ENCODE data around the gene RTBDN.
A peak's percentile ranks its signal among the peaks of the same experiment; 100 is the strongest.
"Not testable (repeated sequence)": the region's sequence is repeated elsewhere in the genome, so short reads cannot be mapped to it uniquely, and the experiment has no call there.

Gene RTBDN

DNA sequence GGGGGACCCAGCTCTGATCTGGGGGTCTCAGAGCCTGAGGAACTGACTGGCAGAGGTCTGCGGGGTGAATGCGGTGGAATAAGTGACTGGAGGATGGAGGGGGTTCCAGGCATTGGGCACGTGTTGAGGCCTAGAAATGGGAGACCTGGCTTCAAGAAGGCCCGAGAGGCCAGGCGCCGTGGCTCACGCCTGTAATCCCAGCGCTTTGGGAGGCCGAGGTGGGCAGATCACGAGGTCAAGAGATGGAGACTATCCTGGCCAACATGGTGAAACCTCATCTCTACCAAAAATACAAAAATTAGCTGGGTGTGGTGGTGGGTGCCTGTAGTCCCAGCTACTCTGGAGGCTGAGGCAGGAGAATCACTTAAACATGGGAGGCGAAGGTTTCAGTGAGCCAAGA, 16.6 kb downstream of the RTBDN start:
- not testable (repeated sequence) for DNase-seq

DNA sequence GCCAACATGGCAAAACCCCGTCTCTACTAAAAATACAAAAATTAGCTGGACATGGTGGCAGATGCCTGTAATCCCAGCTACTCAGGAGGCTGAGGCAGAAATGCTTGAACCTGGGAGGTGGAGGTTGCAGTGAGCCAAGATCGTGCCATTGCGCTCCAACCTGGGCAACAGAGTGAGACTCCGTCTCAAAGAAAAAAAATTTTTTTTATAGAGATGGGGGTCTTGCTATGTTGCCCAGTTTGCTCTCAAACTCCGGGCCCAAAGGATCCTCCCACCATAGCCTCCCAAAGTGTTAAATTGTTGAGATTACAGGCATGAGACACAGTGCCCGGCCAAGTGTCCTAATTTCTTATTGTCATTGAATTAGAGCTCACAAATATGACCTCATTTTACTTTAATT, 17.2 kb downstream of the RTBDN start:
- not testable (repeated sequence) for DNase-seq

DNA sequence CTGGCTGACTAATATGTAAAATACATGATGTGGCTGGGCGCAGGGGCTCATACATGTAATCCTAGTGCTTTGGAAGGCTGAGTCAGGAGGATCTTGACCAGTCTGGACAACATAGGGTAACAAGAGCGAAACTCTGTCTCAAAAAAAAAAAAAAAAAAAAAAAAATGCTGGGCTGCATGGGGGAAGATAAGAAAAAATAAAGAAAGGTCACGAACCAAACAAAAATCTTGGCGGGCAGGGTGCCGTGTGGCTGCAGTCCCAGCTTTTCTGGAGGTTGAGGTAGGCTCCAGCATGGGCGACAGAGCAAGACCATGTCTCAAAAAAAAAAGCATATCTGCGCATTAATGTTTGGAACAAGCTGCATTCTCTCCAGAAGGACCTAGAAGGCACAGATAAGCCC, 19.3 kb downstream of the RTBDN start:
- no peak for DNase-seq

DNA sequence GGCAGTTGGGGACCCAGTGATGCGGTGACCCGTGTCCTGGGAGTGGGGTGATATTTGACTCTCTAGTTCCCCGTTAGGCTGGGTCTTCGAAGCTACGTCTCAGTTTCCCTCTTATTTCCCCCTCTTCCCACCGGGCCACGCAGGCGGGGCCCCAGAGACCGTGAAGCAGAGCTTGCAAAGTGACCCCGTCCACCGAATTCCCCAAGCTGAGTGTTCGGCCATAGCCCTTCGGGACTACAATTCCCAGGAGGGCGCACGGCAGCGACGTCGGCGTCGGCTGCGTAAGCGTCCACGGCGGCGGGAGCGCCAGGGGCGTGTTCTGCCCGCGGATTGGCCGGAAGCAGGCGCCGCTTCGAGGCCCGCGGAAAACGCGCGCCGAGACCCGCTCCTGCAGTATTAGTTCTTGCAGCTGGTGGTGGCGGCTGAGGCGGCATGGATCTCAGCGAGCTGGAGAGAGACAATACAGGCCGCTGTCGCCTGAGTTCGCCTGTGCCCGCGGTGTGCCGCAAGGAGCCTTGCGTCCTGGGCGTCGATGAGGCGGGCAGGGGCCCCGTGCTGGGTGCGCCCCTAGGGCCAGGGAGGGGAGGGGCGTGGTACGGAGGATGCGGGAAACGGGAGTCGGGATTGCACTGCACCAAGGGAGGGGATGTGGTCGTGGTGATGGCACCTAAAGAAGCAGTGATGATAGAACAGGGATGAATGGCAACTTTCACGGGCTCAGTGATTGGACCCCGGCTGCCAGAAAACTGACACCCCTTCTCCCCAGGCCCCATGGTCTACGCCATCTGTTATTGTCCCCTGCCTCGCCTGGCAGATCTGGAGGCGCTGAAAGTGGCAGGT, 27.9 kb downstream of the RTBDN start, which contains the start of gene RNASEH2A:
Gene RNASEH2A (plus strand): TSS at position 343 of the 840 bp plus-strand sequence. CDS start 90 bp downstream, at position 433.
- DNase-seq: peak; percentile 59

DNA sequence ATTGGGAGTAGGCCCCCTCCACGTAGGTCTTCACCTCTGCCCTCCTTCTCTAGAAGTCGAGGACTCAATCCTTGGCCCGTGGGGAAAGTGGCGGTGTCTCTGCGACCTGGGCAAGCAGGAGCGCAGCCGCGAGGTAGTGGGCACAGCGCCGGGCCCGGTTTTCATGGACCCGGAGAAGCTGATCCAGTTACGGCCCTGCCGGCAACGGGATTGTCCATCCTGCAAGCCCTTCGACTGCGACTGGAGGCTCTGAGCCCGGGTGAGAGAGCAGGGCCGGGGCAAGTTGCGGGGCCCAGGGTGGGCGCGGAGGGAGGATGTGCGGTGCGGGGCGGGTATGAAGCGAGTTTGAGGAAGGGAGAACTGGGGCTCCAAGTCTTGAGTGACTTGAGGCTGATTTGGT, 30.3 kb downstream of the RTBDN start:
- no peak for DNase-seq

DNA sequence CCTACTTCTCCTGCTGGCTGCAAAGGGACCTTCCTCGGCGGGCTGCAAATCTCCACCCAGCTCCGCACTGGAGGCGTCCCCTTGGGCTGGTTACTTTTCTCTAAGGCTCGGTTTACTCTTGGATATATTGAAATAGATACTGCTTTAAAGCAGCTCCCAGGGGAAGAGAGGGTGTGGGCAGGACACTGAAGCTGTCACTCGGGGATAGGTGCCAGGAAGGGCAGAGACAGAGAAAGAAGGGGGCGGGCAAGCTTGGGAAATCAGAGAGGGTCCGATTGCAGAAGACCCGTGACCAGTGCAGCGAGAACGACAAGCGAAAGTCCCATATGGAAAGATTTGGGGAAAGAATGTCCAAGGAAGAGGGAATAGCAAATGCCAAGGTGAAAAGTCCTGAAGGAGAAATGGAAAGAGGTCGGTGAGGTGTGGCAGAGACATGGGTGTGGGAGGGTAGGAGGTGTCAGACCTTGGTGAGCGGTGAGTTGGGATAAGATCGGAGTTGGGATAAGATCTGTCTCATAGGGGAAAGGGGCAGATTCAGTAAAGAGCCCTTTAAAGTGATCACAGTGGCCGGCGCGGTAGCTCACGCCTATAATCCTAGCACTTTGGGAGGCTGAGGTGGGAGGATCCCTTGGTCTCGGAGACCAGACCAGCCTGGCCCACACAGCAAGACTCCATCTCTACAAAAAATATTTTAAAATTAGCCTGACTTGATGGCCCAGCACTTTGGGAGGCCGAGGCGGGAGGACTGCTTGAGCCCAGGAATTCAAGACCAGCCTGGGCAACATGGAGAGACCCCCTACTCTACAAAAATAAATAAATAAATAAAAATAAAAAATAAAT, 31.9 kb downstream of the RTBDN start:
- DNase-seq: no peak

DNA sequence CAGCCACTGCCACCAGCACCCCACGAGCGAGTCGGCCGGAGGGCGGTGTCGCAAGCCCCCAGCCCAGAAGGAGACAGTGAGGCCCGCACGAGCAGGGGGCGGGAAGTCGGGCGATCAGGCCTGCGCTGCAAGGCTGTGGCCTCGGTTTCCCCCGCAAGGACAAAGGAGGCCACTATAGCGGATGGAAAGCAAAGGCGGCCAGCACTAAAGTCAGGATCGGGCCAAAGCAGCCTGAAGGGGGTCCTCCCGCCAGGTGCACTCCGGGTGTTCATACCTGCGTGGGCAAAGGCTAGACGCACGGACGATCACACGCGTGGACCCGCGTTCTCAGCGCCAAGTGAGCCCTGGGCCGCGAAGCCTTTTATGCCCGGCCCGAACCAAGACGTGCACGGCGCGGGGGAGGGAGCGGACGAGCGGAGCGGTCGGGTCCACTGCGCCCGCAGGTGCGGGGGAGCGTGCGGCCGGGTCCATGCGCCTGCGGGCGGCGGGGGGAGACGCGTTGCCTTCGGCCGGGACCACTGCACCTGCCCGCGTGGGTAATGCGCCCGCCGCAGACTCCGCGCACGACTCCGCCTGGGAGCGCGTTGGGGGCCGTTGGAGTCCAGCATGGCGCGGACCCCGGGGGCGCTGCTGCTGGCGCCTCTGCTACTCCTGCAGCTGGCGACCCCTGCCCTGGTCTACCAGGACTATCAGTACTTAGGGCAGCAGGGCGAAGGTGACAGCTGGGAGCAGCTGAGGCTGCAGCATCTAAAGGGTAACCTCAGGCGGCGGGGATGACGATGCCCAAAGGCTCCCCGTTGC, 32.7 kb downstream of the RTBDN start, which contains the start of the genes PRDX2 and THSD8:
Gene PRDX2 (minus strand): TSS at position 335 of the 801 bp plus-strand sequence. CDS start 539 bp downstream, outside the sequence.
Gene THSD8 (plus strand): TSS at position 604 of the 801 bp plus-strand sequence. CDS start 3 bp downstream, at position 607.
- DNase-seq: peak; percentile 37

DNA sequence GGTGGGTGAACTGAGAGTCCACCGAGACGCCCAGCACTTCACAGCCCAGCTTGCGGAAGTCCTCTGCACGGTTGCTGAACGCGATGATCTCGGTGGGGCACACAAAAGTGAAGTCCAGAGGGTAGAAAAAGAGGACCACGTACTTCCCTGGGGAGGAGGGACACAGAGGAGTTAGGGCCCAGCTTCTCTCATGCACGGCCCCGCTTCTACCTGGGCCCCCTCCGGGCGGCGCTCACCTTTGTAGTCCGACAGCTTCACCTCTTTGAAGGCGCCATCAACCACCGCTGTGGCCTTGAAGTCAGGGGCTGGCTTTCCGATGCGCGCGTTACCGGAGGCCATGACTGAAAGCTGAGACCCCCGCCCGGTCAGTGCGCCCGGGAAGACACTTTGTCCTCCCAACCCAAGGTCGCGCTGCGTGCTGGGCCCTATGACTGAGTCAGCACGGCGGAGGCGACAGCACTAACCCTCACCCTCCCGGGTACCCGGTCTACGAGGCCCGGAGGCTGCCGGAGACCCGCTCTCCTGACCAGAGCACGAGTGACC, 33.4 kb downstream of the RTBDN start:
- DNase-seq: no peak

DNA sequence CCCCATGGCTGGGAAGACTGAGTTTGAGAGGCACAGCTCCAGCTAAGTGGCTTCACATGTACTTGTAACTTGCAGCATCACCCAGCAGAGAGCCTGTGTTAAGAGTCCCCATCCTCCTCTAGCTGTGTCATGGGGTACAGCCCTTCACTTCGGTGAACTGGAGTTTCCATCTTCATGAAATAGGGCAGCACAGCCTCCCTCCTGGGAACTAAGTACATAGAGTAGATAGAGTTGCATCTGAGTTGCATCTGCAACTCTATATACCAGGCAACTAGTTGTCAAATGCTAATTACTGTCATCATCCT, 34.0 kb downstream of the RTBDN start:
- no peak for DNase-seq

DNA sequence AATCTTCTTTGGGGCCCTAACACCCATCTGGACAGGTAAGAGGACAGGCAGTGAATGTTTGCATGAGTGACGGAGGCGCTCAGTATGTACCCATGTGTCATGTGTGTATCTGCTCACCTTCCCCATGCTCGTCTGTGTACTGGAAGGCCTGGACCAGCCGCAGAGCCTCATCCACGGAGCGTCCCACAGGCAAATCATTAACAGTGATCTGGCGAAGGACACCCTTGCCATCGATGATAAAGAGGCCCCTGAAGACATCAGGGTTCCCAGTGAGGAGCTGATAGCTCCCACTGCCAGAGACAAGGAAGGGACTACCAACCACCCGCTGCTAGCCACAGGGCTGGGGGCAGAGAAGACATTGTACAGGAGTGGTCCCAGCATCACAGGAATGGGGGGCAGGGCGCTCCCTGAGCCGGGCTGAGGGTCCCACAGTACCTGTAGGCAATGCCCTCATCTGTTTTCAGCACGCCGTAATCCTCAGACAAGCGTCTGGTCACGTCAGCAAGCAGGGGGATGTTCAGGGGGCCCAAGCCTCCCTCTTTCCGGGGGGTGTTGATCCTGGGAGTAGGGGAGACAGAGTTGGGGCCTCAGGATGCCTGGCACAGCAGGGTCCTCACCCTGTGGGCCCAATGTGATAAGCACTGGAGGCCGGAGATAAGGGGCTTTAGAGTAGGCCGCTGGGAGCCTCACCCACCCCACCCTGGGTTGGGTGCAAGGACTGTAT, 34.5 kb downstream of the RTBDN start:
- DNase-seq: no peak

DNA sequence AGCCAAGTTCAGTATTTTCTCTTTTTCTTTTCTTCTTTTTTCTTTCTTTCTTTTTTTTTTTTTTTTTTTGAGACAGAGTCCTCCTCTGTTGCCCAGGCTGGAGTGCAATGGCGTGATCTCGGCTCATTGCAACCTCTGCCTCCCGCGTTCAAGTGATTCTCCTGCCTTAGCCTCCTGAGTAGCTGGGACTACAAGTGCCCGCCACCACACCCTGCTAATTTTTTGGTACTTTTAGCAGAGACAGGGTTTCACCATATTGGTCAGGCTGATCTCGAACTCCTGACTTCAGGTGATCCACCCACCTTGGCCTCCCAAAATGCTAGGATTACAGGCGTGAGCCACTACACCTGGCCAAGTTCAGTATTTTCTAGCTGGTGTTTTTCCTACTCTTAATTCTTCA, 36.8 kb downstream of the RTBDN start:
- not testable (repeated sequence) for DNase-seq

DNA sequence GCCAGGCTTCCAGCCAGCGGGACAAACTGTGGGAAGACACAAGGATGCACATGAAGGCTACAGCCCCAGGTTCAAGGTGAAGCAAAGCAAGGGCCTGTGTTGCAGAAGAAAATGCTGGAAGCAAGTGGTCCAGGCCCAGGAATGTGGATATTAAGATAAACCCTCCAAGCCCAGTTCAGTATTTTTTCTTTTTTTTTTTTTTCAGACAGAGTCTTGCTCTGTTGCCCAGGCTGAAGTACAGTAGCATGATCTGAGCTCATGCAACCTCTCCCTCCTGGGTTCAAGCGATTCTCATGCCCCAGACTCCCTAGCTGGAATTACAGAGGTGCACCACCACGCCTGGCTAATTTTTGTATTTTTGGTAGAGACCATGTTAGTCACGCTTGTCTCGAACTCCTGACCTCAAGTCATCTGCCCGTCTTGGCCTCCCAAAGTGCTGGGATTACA, 37.2 kb downstream of the RTBDN start:
- DNase-seq: no peak

DNA sequence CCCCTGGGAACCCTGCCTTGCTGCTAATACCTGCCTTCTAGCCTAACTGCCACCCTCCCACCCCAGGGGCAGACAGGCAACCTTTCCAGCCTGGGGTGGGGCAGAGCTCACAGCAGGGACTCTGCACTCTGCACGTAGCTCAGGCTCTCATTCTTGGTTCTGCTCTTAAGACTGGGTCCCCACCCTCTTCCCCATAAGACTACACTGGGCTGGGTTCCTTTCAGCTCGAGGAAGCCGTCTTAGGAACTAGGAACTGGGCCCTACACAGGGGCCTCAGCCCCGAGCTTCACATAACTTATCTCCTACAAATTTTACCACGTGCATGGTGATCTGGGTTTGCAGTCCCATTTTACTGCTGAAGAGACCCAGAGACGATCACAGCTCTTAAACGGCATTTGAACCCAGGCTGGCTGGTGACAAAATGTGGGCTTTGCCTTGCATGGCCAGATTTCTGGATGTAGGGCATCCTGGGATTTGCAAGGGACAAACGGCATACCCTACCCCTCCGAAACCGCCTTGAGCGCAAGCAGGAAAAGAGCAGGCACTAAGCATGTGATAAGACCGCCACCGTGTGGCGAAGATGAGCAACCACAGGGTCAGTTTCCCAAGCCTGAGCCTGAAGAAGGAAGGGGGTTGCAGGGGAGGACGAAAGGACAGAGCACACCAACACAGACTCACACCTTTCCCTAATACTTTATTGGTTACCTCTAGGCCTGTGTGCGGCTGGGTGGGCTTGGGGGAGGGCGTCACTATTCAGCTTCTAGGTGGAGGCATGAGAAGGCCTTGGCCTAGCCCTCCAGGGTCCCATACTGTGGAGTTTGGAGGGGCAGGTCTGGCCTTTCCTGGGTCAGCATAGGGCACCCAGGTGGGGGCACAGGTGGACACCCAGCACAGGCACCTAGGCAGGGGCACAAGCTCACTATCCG, 38.0 kb downstream of the RTBDN start:
- peak; percentile 79 for DNase-seq

DNA sequence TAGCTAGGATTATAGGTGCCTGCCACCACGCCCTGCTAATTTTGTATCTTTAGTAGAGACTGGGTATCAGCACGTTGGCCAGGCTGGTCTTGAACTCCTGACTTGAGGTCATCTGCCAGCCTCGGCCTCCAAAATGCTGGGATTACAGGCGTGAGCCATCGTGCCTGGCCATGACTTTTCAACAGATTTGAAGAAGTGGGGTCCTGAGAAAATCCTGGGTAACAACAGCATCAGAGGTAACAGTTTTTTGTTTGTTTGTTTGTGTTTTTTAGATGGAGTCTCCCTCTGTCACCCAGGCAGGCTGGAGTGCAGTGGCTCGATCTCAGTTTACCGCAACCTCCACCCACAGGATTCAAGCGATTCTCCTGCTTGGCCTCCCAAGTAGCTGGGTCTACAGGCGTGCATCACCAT, 39.4 kb downstream of the RTBDN start:
- DNase-seq: no peak

DNA sequence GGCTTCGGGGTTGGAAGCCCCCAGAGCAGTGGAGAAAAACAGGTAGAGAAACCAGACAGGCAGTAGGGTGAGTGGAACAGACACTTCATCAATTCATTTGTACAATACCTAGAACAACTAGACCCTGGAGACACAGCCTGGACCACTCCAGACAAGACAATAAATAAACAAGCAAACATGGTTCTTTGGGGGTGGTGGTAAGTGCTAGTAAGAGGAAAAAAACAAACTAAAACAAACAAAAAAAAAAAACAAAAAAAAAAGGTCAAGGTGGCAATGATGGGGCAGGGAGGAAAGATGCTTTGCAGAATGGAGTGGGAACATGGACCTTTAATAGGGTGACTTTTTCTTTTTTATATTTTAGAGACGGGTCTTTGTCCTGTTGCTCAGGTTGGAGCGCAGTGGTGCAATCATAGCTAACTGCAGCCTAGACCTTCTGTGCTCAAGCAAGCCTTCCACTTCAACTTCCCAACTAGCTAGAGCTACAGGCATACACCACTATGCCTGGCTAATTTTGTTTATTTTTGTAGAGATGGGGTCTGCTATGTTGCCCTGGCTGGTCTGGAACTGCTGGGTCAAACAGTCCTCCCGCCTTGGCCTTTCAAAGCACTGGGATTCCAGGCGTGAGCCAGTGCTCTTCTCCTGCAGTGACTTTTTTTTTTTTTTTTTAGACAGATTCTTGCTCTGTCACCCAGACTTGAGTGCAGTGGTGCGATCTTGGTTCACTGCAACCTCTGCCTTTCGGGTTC, 40.0 kb downstream of the RTBDN start:
- no peak for DNase-seq

DNA sequence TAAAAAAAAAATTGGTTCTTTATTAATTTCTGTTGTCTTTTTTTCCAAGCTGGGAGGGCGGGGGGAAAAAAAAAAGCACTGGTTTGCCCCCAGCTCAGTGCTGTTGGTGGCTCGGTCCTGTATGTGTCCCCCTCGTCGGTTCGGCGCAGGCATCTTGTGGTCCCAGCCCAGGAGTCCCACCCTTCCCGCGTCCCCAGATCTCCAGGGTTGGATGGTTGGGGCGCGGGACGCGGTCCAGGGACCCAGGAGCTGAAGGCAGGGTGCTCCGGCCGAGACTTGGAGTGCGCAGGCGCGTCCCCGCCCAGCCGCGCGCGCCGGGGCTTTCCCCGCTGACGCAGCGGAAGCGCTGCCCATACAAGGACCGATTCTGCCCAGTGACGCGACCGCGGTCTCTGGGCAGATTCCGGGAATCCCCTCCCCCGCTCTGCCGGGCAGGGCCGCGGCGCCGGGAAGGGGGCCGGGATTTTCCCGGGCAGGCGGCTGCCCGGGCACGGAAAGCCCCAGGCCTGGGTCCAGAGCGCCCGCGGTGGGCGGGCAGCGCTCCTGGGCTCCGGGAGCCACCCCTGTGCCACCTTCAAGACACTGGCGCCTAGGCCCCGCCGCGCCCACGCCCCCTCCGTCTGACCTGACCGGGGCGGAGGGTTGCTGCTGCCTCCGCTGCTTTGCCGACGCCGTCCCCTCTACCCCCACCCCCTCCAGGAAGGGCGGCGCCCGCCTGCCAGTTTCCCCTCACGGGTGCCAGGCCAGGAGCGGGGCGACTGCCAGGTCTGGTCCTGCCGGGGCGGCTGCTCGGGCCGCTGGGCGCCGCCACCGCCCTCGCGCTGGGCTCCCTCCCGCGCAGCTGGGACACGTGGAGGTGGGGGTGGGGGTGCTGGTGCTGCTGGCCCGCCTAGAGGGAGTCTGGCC, 40.8 kb downstream of the RTBDN start:
- DNase-seq: peak; percentile 85

DNA sequence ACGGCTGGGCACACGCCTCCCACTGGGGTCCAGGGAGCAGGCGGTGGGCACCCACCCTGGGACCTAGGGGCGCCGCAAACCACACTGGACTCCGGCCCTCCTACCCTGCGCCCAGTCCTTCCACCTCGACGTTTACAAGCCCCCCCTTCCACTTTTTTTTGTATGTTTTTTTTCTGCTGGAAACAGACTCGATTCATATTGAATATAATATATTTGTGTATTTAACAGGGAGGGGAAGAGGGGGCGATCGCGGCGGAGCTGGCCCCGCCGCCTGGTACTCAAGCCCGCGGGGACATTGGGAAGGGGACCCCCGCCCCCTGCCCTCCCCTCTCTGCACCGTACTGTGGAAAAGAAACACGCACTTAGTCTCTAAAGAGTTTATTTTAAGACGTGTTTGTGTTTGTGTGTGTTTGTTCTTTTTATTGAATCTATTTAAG, 41.5 kb downstream of the RTBDN start:
- DNase-seq: no peak

DNA sequence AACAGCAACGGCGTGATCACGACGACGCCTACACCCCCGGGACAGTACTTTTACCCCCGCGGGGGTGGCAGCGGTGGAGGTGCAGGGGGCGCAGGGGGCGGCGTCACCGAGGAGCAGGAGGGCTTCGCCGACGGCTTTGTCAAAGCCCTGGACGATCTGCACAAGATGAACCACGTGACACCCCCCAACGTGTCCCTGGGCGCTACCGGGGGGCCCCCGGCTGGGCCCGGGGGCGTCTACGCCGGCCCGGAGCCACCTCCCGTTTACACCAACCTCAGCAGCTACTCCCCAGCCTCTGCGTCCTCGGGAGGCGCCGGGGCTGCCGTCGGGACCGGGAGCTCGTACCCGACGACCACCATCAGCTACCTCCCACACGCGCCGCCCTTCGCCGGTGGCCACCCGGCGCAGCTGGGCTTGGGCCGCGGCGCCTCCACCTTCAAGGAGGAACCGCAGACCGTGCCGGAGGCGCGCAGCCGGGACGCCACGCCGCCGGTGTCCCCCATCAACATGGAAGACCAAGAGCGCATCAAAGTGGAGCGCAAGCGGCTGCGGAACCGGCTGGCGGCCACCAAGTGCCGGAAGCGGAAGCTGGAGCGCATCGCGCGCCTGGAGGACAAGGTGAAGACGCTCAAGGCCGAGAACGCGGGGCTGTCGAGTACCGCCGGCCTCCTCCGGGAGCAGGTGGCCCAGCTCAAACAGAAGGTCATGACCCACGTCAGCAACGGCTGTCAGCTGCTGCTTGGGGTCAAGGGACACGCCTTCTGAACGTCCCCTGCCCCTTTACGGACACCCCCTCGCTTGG, 42.1 kb downstream of the RTBDN start:
- peak; percentile 32 for DNase-seq
